GM12892 (cell line): ENCODE measurements around the gene RAB33B.
"Not testable (repeated sequence)": the region's sequence is repeated elsewhere in the genome, so short reads cannot be mapped to it uniquely, and the experiment has no call there.

ENCODE experiments used
- POLR2A ChIP-seq: IDR thresholded peaks from 2 replicates; pipeline ENCODE4 v1.6.1; 2011; ENCODE audit warnings: low read depth, low read length, control low read depth
- POLR2AphosphoS5 ChIP-seq: IDR thresholded peaks from 2 replicates; pipeline ENCODE4 v1.6.1; 2011; ENCODE audit warnings: low read depth, low read length, control low read depth
- TAF1 ChIP-seq: IDR thresholded peaks from 2 replicates; pipeline ENCODE4 v1.6.1; 2011; ENCODE audit warnings: low read depth, mild to moderate bottlenecking, control low read depth, low read length, borderline replicate concordance

GRCh38 chr4:139414671-139415210 lies 39.2 kb upstream of the RAB33B start:
- not testable (repeated sequence) for TF ChIP-seq POLR2A, TAF1, POLR2AphosphoS5
